Measurements from ENCODE around the gene RCCD1. TPM values are rescaled to one million over a fixed set of nuclear protein-coding genes. Genes with fewer than 3 reads are reported as not detected.
A peak's percentile ranks its signal among the peaks of the same experiment; 100 is the strongest.
"Not testable (repeated sequence)": the region's sequence is repeated elsewhere in the genome, so short reads cannot be mapped to it uniquely, and the experiment has no call there.

The RCCD1 gene
- total and polyA plus RNA-seq, 2 donors from 2014 or later = 11.6 TPM

DNA sequence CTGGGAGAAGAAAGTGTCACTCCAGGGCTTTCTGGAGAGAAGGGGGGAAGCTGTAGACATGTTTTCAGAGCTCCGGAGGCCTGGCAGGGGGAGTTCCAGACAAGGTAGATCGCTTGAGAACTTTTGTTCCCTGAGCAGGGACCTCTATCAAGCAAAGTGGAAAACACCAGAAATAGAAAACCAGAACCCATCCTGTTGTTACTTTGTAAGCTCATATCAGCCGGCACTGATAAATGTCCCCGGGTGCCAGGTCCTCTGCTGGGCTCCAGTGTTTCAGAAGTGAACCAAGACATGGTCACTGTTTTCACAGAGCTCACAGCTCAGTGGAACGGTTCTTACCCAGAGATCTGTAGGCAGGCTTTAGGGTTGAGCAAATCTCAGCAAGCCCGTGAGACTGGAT lies 35.8 kb upstream of the RCCD1 start:
- no peak for TF ChIP-seq CTCF (IDR thresholded peaks at IDR 0.05; ENCODE audit: borderline replicate concordance, extremely low read depth, insufficient read depth)
- Histone ChIP-seq H3K9me3 (ENCODE audit: control insufficient read depth in 2 of 3, insufficient read depth in 1 of 3, low read length in 3 of 3) (no peaks in the 10 kb centered on the region), H3K4me1 (ENCODE audit: control insufficient read depth in 2 of 3, insufficient read depth in 2 of 3, low read depth in 1 of 3, low read length in 3 of 3) (no peaks in the 10 kb centered on the region), H3K27me3 (ENCODE audit: control insufficient read depth, insufficient read depth, low read length) (no peaks in the 10 kb centered on the region), H3K27ac (ENCODE audit: low read depth in 2 of 2, low read length in 2 of 2) (no peak overlapping the region), H3K9ac (ENCODE audit: low read length in 3 of 3) (no peak overlapping the region), H3K4me3 (ENCODE audit: low read length in 3 of 3) (no peak overlapping the region), H3K36me3 (ENCODE audit: control insufficient read depth in 2 of 3, insufficient read depth in 3 of 3, low read length in 3 of 3) (peaks cover 2 to 48% (median 39%) of the 10 kb centered on the region in 3 donors)
- no peak for FAIRE-seq
- no peak for DNase-seq
- intact Hi-C loops (cut with DNase I) = no loop called here

DNA sequence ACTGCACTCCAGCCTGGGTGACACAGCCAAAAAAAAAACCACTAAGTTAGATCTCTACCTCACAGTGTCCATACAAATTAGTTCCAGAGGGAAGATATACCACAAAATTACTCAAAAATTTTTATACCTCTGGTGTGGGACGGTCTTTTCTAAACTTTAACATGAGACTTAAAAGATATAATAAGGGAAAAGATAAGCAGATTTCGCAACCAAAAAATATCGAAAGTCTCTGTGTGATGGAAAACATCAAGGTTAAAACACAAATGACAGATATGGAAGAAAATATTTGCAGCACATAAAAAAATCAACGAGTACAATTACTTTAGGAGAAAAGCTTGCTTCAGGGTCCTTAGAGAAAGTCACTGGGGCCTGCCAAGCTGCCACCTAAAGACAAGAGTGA lies 32.8 kb upstream of the RCCD1 start:
- Histone ChIP-seq H3K9ac (ENCODE audit: low read length in 3 of 3) (no peak overlapping the region), H3K9me3 (ENCODE audit: control insufficient read depth in 2 of 3, insufficient read depth in 1 of 3, low read length in 3 of 3) (no peaks in the 10 kb centered on the region), H3K36me3 (ENCODE audit: control insufficient read depth in 2 of 3, insufficient read depth in 3 of 3, low read length in 3 of 3) (peaks cover 0 to 31% (median 28%) of the 10 kb centered on the region in 3 donors), H3K4me3 (ENCODE audit: low read length in 3 of 3) (no peak overlapping the region), H3K4me1 (ENCODE audit: control insufficient read depth in 2 of 3, insufficient read depth in 2 of 3, low read depth in 1 of 3, low read length in 3 of 3) (no peaks in the 10 kb centered on the region), H3K27me3 (ENCODE audit: control insufficient read depth, insufficient read depth, low read length) (no peaks in the 10 kb centered on the region), H3K27ac (ENCODE audit: low read depth in 2 of 2, low read length in 2 of 2) (no peak overlapping the region)
- FAIRE-seq (no peak), DNase-seq (no peak)
- intact Hi-C loops (cut with DNase I) = no loop called here
- no peak for TF ChIP-seq CTCF (IDR thresholded peaks at IDR 0.05; ENCODE audit: borderline replicate concordance, extremely low read depth, insufficient read depth)

GRCh38 chr15:90922712-90923322 lies 31.9 kb upstream of the RCCD1 start:
- H3K9ac ChIP-seq (ENCODE audit: low read length in 3 of 3); H3K4me1 ChIP-seq (ENCODE audit: control insufficient read depth in 2 of 3, insufficient read depth in 2 of 3, low read depth in 1 of 3, low read length in 3 of 3); H3K9me3 ChIP-seq (ENCODE audit: control insufficient read depth in 2 of 3, insufficient read depth in 1 of 3, low read length in 3 of 3); FAIRE-seq; H3K4me3 ChIP-seq (ENCODE audit: low read length in 3 of 3); H3K27me3 ChIP-seq (ENCODE audit: control insufficient read depth, insufficient read depth, low read length); H3K27ac ChIP-seq (ENCODE audit: low read depth in 2 of 2, low read length in 2 of 2); intact Hi-C loops (cut with DNase I): not testable (repeated sequence)
- DNase-seq = peak in 1 of 5 donors; percentile 25
- H3K36me3 ChIP-seq (ENCODE audit: control insufficient read depth in 2 of 3, insufficient read depth in 3 of 3, low read length in 3 of 3) = peaks cover 0 to 27% (median 22%) of the 10 kb centered on the region in 3 donors

- Histone ChIP-seq H3K4me1 (ENCODE audit: control insufficient read depth in 2 of 3, insufficient read depth in 2 of 3, low read depth in 1 of 3, low read length in 3 of 3) (no peaks in the 10 kb centered on the region), H3K9ac (ENCODE audit: low read length in 3 of 3) (no peak overlapping the region), H3K36me3 (ENCODE audit: control insufficient read depth in 2 of 3, insufficient read depth in 3 of 3, low read length in 3 of 3) (peaks cover 0 to 15% (median 15%) of the 10 kb centered on the region in 3 donors), H3K4me3 (ENCODE audit: low read length in 3 of 3) (no peak overlapping the region), H3K27me3 (ENCODE audit: control insufficient read depth, insufficient read depth, low read length) (no peaks in the 10 kb centered on the region), H3K9me3 (ENCODE audit: control insufficient read depth in 2 of 3, insufficient read depth in 1 of 3, low read length in 3 of 3) (no peaks in the 10 kb centered on the region), H3K27ac (ENCODE audit: low read depth in 2 of 2, low read length in 2 of 2) (no peak overlapping the region)
- FAIRE-seq (no peak), DNase-seq (no peak)
- TF ChIP-seq CTCF (IDR thresholded peaks at IDR 0.05; ENCODE audit: borderline replicate concordance, extremely low read depth, insufficient read depth) = no peak
- intact Hi-C loops (cut with DNase I) = no loop called here
Measured at GRCh38 chr15:90924375-90924774, 30.3 kb upstream of the RCCD1 start.

- H3K9me3 ChIP-seq (ENCODE audit: control insufficient read depth in 2 of 3, insufficient read depth in 1 of 3, low read length in 3 of 3); H3K36me3 ChIP-seq (ENCODE audit: control insufficient read depth in 2 of 3, insufficient read depth in 3 of 3, low read length in 3 of 3); FAIRE-seq; H3K9ac ChIP-seq (ENCODE audit: low read length in 3 of 3); H3K4me3 ChIP-seq (ENCODE audit: low read length in 3 of 3); intact Hi-C loops (cut with DNase I); DNase-seq; H3K27me3 ChIP-seq (ENCODE audit: control insufficient read depth, insufficient read depth, low read length); H3K27ac ChIP-seq (ENCODE audit: low read depth in 2 of 2, low read length in 2 of 2): not testable (repeated sequence)
- peaks cover 0 to 12% (median 7%) of the 10 kb centered on the region in 3 donors for H3K4me1 ChIP-seq (ENCODE audit: control insufficient read depth in 2 of 3, insufficient read depth in 2 of 3, low read depth in 1 of 3, low read length in 3 of 3)
Measured at GRCh38 chr15:90926766-90927165, 27.9 kb upstream of the RCCD1 start.

GRCh38 chr15:90928106-90928505 lies 26.6 kb upstream of the RCCD1 start:
- H3K27ac ChIP-seq (ENCODE audit: low read depth in 2 of 2, low read length in 2 of 2); DNase-seq; FAIRE-seq: not testable (repeated sequence)

More at GRCh38 chr15:90928106-90928505, 26.6 kb upstream of the RCCD1 start:
- H3K4me3 ChIP-seq (ENCODE audit: low read length in 3 of 3); H3K27me3 ChIP-seq (ENCODE audit: control insufficient read depth, insufficient read depth, low read length); intact Hi-C loops (cut with DNase I); H3K36me3 ChIP-seq (ENCODE audit: control insufficient read depth in 2 of 3, insufficient read depth in 3 of 3, low read length in 3 of 3); H3K9ac ChIP-seq (ENCODE audit: low read length in 3 of 3); H3K9me3 ChIP-seq (ENCODE audit: control insufficient read depth in 2 of 3, insufficient read depth in 1 of 3, low read length in 3 of 3): not testable (repeated sequence)
- peaks cover 0 to 18% (median 7%) of the 10 kb centered on the region in 3 donors for H3K4me1 ChIP-seq (ENCODE audit: control insufficient read depth in 2 of 3, insufficient read depth in 2 of 3, low read depth in 1 of 3, low read length in 3 of 3)

All from kidney (tissue), 14 donors.